ENCODE results near the gene TSPAN9. TPM values are rescaled to one million over a fixed set of nuclear protein-coding genes. Genes with fewer than 3 reads are reported as not detected.

The TSPAN9 gene
- total and polyA plus RNA-seq, 9 of the 15 experiments (the other 6 are each of a cell fraction or from before 2014, with no cell fraction given), result 0.23 to 2.1 (median 0.60) TPM; not detected in 2

DNA sequence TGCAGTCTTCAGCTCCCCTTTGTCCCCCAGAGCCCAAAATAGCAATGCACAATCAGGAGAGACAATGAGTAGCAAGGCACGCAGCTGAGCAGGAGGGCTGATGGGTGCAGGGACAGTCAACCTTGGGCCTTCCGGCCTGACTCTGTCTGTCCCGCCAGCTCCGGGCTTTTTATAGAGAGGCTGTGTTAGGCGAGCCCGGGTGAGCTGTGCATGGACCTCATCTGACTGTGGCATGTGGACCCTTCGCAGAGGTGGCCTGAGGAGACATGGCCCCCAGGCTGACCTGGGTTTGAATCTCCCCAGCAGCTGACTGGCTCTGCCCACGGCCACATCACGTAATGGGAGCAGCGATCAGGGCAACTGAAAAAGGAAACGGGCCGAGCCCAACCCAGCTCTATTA is 177.9 kb downstream of the TSPAN9 start (continued):
- TF ChIP-seq POLR2G (IDR thresholded peaks at IDR 0.05; ENCODE audit: low read depth, low read length), result no peak
- TF ChIP-seq ZNF445 (CRISPR knock-in tag; IDR thresholded peaks at IDR 0.05; ENCODE audit: low read depth), result no peak
- no peak for TF ChIP-seq TBP (optimal IDR thresholded peaks at IDR 0.05; ENCODE audit: low read depth, low read length)

GRCh38 chr12:3256103-3256631 is 179.0 kb downstream of the TSPAN9 start:
- Histone ChIP-seq H3K9ac (ENCODE audit: insufficient read depth in 1 of 2, low read depth in 2 of 2, low read length in 2 of 2) (no peak overlapping the region), H3K36me3 (ENCODE audit: control insufficient read depth, insufficient read depth, low read length) (no peaks in the 10 kb centered on the region), H3K4me1 (replicated peaks in 1 of 2; ENCODE audit: control insufficient read depth in 2 of 2, insufficient read depth in 2 of 2, low read length in 2 of 2) (peaks cover 0 to 4% of the 10 kb centered on the region in 2 experiments; a peak in 1 of 5 replicates), H2AFZ (ENCODE audit: low read depth, low read length) (no peak overlapping the region), H3K4me2 (ENCODE audit: insufficient read depth, low read length) (no peak overlapping the region), H3K4me3 (no peak overlapping the region), H3K27me3 (ENCODE audit: control insufficient read depth in 2 of 2, insufficient read depth in 2 of 2, low read length in 2 of 2) (peaks cover 0 to 49% of the 10 kb centered on the region in 2 experiments; a peak in 2 of 5 replicates), H3K9me1 (ENCODE audit: control insufficient read depth, insufficient read depth, low read length) (no peaks in the 10 kb centered on the region), H3K79me2 (ENCODE audit: control insufficient read depth, insufficient read depth, low read length) (no peaks in the 10 kb centered on the region), H4K20me1 (replicated peaks; ENCODE audit: control insufficient read depth, insufficient read depth, low read length) (no peaks in the 10 kb centered on the region), H3K9me3 (replicated peaks; ENCODE audit: control insufficient read depth, insufficient read depth, low read depth, low read length) (no peaks in the 10 kb centered on the region), H3K27ac (ENCODE audit: extremely low read depth, low read depth, low read length) (no peak overlapping the region)
- intact Hi-C loops (cut with micrococcal nuclease) (no loop called here), in situ Hi-C loops (cut with MboI) (no loop called here)
- no TSS peak for BruUV-seq (replicated peaks)
- DNase-seq (ENCODE audit: extremely low read depth in 1 of 4, low spot score in 3 of 4) (no peak), FAIRE-seq (no peak), ATAC-seq (peak; percentile 54)
- ChIA-PET POLR2A (interaction anchor here (0.6 kb wide), 1 partner anchor 164 kb away, joined by 3 read pairs; no protein-coding TSS in a partner anchor), CTCF (ENCODE audit: low intra/inter-chr PET ratio) (no interaction called here)
- 34% methylated on average over 20 of the region's 26 CpGs for WGBS (ENCODE audit: insufficient coverage, low coverage, missing lambda C conversion rate)
- TF ChIP-seq SMAD4 (CRISPR knock-in tag; conservative IDR thresholded peaks at IDR 0.05) (peak; percentile 49; the same call in 1 of the 2 replicates), HOXB6 (CRISPR knock-in tag; IDR thresholded peaks at IDR 0.05; ENCODE audit: borderline replicate concordance) (no peak), ZNF277 (CRISPR knock-in tag; IDR thresholded peaks at IDR 0.05; ENCODE audit: borderline replicate concordance) (no peak), ZNF766 (CRISPR knock-in tag; conservative IDR thresholded peaks at IDR 0.05) (0 out of 2 replicates have a peak, but pooled peaks have one; percentile 8), ZNF175 (CRISPR knock-in tag; IDR thresholded peaks at IDR 0.05; ENCODE audit: low read depth) (0 out of 2 replicates have a peak, but pooled peaks have one; percentile 35), TRIM24 (IDR thresholded peaks at IDR 0.05) (peak in 1 of 2 experiments; percentile 26; a peak in 1 of 4 replicates), ZNF589 (CRISPR knock-in tag; IDR thresholded peaks at IDR 0.05; ENCODE audit: low read depth) (peak; percentile 58; the same call in 1 of the 2 replicates), MAZ (CRISPR knock-in tag; conservative IDR thresholded peaks at IDR 0.05 in 1 of 2, IDR thresholded peaks at IDR 0.05 in 1 of 2) (peak in 1 of 2 experiments; percentile 28; a peak in 1 of 4 replicates), VEZF1 (CRISPR knock-in tag; IDR thresholded peaks at IDR 0.05) (peak; percentile 17; the same call in 1 of the 2 replicates), ESRRB (CRISPR knock-in tag; IDR thresholded peaks at IDR 0.05; ENCODE audit: borderline replicate concordance) (no peak), POLR2G (IDR thresholded peaks at IDR 0.05; ENCODE audit: low read depth, low read length) (peak; percentile 47; the same call in 1 of the 2 replicates), ATF4 (CRISPR knock-in tag; IDR thresholded peaks at IDR 0.05) (peak; percentile 42; the same call in 1 of the 2 replicates)

Measured in K562 (cell line).